22Rv1 (cell line): ENCODE results near the gene C20orf202.

ENCODE experiments used
- H3K27ac ChIP-seq: fragments of 450-650 bp; 2 replicates; pipeline ENCODE4 v1.5.1; 2017
- CTCF ChIP-seq: fragments of 450-650 bp; IDR thresholded peaks from 2 replicates; pipeline ENCODE4 v1.5.1; 2017; ENCODE audit warnings: mild to moderate bottlenecking
- ZFX ChIP-seq: fragments of 450-650 bp; IDR thresholded peaks from 2 replicates; pipeline ENCODE4 v1.6.1; 2017; ENCODE audit warnings: antibody characterized with exemption, borderline replicate concordance

Gene C20orf202

GRCh38 chr20:1189827-1190226 lies 13.4 kb upstream of the C20orf202 start:
- no peak for TF ChIP-seq CTCF
- TF ChIP-seq ZFX, result no peak
- H3K27ac ChIP-seq, result no peak overlapping the region

GRCh38 chr20:1190847-1191246 lies 12.4 kb upstream of the C20orf202 start:
- no peak overlapping the region for H3K27ac ChIP-seq
- no peak for TF ChIP-seq CTCF
- no peak for TF ChIP-seq ZFX

DNA sequence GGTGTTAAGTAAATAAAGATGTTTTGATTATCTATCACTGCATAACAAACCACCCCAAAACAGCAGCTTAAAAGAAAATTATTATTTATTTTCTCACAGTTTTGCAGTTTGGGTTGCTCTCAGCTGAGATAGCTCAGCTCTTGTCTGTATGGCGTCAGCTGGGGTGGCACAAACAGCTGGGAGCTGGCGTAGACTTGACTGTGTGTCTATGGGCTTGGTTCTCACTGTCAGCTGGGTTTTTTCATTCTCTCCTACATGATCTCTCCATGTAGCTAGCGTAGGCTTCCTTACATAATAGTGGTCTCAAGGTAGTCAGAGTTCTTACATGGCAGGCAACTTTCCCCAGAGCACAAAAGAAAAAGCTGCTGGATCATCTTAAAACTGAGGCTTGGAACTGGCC lies 12.0 kb upstream of the C20orf202 start:
- TF ChIP-seq ZFX (no peak), CTCF (no peak)
- no peak overlapping the region for H3K27ac ChIP-seq

DNA sequence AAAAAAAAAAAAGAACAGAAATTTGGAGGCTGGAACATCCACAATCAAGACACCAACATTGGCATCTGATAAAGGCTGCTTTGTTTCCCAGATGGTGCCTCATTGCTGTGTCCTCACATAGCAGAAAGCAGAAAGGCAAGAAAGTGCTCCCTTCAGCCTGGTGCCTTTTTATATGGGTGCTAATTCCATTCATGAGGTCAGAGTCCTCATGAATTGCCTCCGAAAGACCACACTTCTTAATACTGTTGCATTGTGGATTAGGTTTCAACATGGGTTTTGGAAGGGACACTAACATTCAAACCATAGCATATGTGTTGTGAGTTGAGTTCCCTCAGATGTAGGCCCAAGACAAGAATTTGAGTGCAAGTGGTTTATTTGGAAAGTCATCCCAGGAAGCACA lies 8.0 kb upstream of the C20orf202 start:
- TF ChIP-seq CTCF (no peak), ZFX (no peak)
- no peak overlapping the region for H3K27ac ChIP-seq

- no peak for TF ChIP-seq ZFX
- no peak overlapping the region for H3K27ac ChIP-seq
Measured at GRCh38 chr20:1196634-1197033, 6.6 kb upstream of the C20orf202 start.

DNA sequence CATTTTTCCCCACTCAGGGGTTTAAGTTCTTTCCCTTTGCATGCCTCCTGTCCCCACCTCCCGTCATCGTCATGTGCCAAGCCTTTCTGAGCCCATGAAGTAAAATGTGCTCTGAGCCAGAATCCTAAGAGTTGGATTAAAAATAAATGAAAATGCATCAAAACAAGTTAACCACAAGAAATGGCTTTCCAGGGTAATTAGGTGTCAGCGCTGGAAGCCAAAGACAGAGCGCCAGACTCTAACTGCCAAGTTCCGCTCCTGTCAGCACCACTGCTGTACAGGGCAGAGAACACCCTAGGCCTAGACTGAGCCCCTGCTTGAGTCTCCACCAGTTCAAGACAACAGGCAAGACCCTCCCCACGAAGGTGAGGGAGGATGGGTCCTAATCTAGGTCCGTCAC lies 5.5 kb upstream of the C20orf202 start:
- TF ChIP-seq CTCF, result no peak
- no peak for TF ChIP-seq ZFX
- H3K27ac ChIP-seq, result no peak overlapping the region

DNA sequence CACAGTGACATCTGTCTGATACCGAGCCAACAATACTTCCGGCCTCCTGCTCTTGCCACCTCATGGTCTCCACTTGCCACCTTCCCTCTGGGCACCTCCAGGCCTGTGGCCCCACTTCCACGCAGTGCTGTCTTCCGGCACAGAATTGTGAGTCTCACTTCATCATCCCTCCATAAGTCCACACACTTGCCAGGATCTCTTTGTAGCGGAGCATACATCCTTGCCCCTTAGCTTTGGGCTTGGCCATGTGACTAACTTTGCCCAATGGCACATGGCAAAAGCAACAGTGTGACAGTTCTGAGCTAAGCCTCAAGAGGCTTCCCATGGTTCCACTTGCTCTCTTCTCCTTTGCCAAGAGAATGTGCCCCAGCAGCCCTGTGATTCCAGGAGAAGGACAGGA lies 4.5 kb upstream of the C20orf202 start:
- no peak overlapping the region for H3K27ac ChIP-seq
- TF ChIP-seq CTCF (no peak), ZFX (no peak)

GRCh38 chr20:1199212-1199873 lies 3.9 kb upstream of the C20orf202 start:
- TF ChIP-seq CTCF (no peak), ZFX (no peak)
- no peak overlapping the region for H3K27ac ChIP-seq
